ENCODE results near the gene HGD.
A peak's percentile ranks its signal among the peaks of the same experiment; 100 is the strongest.
"Not testable (repeated sequence)": the region's sequence is repeated elsewhere in the genome, so short reads cannot be mapped to it uniquely, and the experiment has no call there.

The HGD gene

DNA sequence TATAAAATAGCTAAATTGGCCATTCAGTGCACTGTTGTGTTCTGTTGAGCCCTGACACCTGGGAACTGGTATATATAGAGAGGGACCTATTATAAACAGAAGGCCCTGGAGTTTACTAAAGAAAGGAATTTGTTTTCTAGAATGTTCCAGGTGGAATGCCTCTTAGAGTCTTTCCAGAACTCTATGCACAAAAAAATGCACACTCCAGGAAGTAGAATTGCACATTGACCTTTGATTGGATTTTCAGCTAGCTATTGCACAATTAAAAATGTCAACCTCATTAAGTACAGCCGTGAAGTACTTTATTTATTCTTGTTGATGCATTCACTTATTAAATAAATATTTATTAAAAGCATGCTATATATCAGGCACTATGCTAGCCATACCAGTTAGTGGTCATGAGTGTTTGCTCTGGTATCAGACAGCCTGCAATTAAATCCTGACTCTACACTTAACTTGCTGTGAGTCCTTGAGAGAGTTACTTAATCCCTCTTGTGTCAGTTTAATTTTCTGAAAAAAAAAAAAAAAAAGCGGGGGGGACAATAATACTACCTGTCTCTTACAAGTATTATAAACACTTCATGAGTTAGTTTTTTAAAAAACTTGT lies 45.1 kb downstream of the HGD start:
- no peak for DNase-seq

DNA sequence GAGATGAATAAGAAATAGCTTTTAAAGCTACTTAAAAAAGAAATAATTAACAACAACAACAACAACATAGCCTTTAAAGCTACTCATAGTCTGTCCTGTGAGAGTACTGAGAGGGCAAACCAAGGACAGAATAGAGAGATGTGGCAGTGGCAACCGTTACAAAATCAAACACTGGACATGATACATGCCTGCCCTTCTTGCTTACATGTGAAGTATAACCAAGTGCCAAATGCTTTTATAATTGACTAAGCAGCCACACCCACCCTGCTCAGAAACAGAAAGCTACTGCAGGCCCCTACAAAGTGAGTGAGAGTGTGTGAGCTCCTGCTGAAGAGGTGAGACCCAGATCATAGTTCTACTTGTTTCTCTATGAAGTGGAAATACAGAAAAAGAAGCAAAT lies 47.5 kb downstream of the HGD start:
- DNase-seq = no peak

DNA sequence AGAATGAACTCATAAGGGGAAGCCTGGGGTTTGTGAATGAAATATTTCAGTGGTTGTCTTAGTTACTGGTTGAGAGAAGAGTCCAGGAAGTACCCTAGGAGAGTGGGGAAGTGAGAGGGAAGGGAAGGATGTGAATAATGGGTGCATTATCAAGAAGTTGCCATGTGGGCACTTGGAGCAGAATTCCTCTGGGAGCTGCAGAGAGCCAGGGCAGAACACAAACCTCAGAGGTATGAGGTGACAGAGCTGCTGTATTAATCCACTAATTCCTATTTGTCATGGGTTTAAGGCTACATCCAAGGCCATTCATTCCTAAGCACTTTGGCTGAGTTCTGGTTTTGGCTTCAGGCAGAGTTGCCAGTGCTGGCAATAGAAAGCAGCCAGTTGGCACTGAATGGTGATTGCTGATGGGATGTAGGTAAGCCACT lies 56.9 kb downstream of the HGD start:
- no peak for DNase-seq

DNA sequence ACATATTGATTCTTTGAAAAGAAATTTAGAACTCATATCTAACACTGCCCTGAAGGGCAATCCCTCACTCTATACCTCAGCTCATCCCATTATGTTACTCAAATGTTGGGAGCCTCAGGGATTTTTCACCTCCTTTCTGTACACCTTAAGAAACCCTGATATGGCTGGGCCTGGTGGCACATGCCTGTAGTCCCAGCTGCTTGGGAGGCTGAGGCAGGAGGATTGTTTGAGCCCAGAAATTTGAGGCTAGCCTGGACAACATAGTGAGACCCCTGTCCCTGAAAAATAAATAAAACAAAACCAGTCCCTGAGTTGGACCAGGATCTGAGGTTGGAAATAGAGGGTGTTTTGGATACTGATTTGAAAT lies 58.3 kb downstream of the HGD start:
- DNase-seq = no peak

DNA sequence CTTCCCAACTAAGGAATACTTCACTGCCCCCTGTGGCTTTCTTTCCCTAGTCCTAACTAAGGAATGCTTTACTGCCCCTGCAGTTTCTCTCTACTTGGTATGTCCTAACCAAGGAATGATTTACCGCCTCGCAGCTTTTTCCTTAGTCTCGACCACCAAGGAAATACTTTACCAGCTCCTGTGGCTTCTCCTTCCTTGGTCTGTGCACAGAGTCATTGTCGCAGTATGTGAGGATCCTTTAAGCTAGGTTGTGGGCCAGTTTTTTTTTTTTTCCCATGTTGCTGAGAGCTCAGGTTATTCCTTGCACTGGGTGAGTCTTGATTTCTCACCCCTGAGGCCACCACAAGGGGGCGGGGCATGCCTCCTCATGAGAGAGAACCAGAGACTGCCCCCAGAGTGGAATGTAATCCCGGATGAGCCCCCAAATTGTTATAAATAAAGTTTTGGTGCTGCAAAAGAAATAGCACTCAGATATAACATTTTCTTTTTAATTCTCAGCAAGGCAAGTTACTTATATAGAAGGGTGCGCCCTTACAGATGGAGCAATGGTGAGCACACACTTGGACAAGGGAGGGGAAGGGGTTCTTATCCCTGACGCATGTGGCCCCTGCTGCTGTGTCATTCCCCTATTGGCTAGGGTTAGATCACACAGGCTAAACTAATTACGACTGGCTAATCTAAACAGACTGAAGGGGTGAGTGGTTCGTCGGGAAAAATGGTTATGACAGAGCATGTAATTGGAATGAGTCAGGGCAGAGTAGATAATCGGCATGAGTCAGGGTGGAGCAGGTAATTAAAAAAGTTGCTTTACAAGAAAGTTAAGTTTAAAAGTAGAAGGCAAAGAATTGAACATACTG lies 58.9 kb downstream of the HGD start:
- DNase-seq = no peak

DNA sequence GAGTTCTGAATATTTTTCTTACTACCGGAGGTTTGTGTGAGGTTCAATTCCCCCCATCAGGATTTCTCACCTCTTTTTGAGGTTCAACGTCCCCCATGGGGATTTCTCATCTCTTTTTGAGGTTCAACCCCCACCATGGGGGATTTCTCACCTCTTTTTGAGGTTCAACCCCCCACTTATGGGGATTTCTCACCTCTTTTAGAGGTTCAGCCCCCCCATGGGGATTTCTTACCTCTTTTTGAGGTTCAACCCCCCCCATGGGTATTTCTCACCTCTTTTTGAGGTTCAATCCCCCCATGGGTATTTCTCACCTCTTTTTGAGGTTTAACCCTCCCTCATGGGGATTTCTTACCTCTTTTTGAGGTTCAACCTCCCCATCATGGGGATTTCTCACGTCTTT lies 59.6 kb downstream of the HGD start:
- no peak for DNase-seq

DNA sequence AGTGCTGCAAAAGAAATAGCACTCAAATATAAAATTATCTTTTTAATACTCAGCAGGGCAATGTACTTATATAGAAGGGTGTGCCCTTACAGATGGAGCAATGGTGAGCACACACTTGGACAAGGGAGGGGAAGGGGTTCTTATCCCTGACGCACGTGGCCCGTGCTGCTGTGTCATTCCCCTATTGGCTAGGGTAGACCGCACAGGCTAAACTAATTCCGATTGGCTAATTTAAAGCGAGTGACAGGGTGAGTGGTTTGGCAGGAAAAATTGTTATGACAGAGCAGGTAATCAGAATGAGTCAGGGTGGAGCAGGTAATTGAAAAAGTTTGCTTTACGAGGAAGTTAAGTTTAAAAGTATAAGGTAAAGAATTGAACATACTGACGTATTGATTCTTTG lies 65.3 kb downstream of the HGD start:
- not testable (repeated sequence) for DNase-seq

DNA sequence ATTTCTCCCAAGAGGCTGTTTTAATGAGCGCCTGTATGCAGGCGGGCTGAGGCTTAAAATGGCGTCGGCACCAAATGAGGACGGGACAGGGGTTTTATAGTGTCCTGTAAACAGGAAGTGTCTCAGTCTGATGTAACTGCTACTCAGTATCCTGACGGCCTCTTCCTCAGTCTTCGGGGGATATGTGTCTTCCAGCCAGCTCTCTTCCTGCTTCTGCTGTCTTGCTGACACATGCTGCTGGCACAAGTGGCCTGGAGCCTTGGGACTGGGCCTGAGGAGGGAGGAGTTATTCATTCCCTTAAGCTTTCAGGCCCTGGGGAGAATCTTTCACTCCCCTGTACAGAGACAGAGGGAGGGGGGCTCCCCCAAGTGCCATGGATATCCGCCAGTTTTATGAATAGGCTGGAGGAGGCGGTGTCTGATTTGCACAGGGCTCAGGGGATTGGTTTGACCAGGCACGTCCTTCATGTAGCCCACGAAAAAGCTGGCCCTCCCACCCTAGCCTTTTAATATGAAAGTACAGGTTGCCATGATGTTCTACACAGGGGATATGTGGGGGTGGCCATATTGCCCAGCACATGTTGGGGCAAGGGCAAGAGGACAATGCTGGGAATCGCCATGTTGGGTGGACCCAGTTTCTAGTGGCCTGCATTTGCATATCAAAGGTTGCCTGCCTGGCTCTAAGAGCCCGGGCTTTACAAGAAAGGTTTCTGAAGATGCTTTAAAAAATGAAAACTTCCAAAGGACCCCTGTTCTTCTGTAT lies 66.0 kb downstream of the HGD start:
- no peak for DNase-seq

DNA sequence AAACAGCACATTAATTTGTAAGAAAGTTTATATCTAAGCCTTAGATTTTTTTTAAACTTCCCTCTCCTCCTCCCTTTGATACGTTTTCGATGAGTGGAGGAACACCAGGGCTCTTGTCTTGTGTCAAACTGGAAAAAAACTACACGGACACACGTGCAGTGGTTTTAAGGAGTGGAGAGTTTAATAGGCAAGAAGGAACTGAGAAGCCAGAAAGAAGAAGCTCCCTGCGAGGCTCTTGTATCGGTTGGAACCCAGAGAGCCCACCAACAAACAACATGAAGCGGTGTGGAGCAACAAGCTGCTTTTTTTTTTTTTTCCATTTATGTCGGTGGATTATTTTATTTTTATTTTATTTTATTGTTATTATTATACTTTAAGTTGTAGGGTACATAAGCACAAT lies 67.3 kb downstream of the HGD start:
- DNase-seq = no peak

DNA sequence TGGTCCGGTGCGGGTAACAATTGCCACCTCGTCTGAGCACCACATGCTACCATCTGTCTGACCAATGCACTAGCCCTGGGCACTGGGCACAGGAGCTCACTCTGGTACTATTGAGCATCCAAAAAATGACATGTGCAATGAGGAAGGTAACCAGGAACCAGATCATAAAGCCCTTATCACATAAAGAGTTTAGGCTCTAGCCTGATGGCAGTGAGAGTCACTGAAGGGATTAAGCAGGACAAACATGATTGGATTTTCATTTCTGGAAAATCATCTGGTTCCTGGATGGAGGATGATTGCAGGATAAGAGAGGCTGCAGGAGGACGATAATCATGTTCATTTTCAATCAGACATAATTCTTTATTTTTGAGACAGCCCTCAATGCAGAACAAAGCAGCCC lies 73.5 kb downstream of the HGD start:
- no peak for DNase-seq

DNA sequence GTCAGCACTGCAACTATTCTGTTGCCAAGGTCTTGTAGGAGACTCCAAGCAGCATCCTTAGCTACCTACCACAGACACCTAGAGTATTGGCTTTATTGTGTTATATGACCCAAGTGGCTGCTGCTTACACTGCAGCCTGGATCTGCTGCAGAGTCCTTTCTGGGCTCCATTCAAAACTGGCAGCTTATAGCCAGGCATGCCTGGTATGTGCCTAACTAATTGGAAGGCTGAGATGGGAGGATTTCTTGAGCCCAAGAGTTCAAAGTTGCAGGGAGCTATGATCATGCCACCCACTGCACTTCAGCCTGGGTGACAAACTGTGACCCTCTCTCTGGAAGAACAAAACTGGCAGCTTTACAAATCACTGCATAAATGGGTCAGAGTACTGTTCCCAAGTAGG lies 77.3 kb downstream of the HGD start:
- no peak for DNase-seq

DNA sequence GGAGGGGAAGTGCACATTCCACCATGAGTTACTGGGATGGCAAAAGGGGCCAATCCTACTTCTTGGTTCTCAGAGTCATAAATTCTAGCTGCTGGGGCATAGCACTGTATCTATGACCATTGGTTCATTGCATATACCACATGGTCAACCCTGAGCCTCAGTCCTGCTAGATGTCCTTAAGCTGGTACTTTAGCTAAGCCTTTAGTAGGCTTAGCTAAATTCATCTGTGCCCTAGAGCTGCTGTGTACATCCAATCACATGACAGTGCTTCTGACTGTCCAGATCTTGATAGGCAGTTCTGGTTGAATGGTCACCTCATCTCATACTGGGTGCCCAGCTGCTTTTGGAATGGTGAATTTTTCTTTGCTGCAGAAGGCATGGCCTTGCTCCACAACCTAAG lies 77.7 kb downstream of the HGD start:
- DNase-seq = no peak

DNA sequence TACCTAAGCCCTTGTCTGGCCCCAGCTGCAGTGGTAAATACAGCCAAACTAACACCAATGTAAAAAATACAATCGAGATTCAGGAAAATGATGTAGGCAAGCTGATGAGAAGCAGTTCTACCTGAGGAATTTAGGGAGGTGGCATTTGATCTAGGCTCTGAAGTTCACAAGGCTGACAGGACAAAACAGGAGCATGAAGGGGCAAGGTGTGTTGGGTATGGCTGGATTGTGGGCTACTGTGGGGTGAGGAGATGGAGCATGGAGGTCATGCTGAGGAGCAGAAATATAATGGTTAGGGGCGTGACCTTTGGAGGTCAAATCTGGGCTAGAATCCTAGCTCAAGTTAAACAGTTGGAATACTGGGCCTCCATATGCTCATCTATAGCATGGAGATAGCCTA lies 79.4 kb downstream of the HGD start:
- DNase-seq = no peak

DNA sequence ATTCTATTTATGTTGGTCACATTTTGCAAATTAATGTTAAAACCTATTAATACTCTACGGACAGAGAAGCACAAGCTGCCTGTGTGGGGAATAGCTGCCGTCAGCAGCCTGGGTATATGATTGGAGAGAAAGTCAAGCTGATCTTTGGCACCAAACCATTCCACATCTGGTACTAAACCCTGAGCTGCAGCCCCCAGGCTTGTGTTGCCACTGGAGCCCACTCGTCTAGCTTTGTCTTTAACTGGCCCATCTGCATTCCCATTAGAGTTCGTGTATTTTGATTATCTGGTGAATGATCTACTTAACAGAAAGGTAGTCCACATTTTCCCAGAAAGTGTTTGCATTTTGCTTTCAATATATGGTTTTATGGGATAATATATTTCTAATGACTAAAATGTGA lies 80.5 kb downstream of the HGD start:
- DNase-seq = no peak

DNA sequence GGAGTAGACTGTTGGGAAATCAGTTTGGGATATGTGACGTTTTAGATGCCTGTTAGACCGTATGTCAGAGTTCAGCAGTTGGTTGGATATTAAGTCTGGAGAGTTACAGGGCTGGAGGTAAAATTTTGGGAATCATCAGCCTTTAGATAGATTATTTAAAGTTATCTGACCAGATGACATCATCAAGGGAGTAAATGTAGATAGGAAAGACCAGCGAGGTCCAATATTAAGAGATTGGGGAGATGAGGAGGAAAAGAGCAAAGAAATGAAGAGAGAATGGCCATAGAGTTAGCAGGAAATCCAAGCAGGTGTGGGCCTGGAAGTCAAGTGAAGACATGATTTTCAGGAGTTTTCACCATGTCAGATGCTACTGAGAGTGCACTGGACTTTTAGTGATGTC lies 82.8 kb downstream of the HGD start:
- DNase-seq = no peak

DNA sequence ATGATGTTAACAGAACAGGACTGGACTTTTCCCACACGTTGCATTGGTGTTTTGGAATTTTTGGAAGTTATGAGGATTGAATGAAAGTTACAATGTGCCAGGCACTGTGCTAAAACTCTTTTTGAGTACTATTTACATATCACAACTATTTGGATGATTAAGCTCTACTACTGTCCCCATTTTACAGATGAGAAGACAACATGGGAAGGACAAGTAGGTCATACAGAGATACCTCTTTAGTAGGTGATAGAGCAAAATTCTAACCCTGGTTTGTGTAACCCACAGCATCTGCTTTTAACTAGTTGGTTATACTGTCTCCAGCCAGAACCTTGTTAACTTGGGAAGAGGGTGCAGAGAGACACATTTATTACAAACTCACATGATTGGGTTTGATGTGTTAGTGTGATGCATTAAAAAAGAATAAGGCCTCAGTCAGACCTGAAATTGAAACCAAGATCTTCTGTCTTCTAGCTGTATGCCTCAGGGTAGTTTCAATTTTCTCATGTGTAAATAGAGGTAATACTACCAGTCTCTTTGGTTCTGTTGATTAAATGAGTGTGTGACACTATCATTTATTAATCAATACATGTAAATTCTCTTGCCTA lies 84.5 kb downstream of the HGD start:
- no peak for DNase-seq

DNA sequence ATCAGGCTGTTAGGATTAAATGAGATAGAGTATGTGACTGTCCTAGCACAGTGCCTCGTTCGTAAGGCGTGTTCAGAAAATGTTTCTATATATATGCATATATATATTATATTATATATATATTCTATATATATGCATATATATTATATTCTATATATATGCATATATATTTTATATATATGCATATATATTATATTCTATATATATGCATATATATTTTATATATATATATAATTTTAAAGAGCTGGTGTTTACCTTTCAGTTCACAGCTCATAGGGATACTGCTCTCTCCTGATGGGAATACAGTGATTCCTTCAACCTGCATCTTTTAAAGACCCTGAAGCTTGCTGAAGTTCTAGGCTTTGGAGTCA lies 85.2 kb downstream of the HGD start:
- no peak for DNase-seq

DNA sequence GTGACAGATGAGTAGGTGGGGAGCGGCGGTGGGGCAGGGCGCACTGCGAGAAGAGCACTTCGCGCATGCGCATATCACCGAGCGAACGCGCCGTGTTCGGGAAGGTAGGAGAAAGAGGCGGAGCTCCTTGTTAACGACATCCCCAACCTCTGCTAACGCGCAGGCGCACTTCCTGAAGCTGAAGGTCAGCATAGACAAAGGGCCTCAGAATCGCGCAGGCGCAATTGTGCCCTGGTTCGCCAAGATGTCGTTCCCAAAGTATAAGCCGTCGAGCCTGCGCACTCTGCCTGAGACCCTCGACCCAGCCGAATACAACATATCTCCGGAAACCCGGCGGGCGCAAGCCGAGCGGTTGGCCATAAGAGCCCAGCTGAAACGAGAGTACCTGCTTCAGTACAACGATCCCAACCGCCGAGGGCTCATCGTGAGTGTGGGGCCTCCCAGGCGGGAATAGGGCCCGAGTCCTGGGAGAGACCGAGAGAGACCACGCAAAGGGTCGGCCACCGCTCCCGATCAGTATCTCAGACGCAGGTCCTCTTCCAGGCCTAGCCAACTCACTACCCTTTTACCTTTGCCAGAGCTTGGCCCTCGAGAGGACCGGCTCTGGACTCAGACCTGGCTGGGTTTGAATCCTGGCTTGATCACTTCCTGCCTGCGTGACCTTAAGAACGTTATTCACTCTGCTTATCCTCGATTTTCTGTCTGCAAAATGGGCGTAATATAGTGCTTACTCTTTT lies 85.8 kb downstream of the HGD start, which contains the start of gene NDUFB4:
Gene NDUFB4, plus strand, starts transcription at position 221 of the 737 bp plus-strand sequence. Its CDS starts 24 bp downstream, at position 245.
- peak; percentile 98 for DNase-seq

DNA sequence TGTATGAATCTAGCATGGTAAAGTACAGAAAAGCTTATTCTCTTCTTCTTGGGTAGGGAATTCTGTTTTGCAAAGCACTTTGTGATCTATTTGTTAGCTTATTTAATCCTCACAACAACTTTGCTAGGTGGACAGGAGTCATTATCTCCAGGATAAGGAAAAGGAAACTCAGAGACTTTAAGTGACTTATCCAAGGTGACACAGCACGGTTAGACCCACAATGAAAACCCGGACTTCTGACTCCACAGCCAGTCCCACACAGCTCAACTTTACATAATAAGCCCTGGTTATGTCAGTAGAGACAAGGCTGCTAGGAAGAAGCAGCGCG lies 86.3 kb downstream of the HGD start:
- no peak for DNase-seq

DNA sequence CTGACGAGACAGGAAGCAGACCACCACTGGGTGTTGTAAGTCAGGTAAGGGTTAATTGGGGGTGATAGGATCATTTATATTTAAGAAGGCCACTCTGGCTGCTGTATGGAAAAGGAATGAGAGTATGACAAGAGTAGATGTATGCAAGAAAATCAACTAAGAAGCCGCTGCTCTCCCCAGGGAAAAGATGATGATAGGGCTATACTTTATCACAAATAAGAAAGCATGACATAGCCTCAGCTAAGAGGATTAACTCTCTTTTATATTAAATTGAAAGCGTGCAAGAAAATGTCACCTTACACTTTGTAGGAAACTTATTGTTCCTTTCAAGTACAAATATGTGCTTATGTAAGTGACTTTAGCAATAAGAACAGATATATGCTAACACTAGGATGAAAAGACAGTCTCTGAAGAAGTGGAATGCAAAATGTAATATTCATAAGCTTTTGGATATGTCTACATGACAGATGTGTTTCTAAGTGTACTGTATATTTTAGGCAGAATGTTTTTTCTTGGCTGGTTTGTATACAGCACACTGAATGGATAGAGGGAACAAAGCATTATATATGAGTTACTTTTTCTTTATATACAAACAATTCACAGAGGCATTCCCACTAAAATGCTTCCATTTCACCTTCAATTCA lies 94.6 kb downstream of the HGD start:
- DNase-seq = no peak
